GM18498 (cell line): ENCODE data around the gene E2F7.
A peak's percentile ranks its signal among the peaks of the same experiment; 100 is the strongest.

Source experiments
- ATAC-seq: cut with Tn5 transposase; IDR thresholded peaks from one replicate; pipeline ENCODE4 v1.9.1; 2021; ENCODE audit warnings: mild to moderate bottlenecking, moderate library complexity; ENCODE audit not compliant: unreplicated experiment

E2F7 gene

GRCh38 chr12:77019920-77020319 is 45.4 kb downstream of the E2F7 start:
- ATAC-seq = no peak

- ATAC-seq = no peak
These were observed 48.8 kb downstream of the E2F7 start for GRCh38 chr12:77016606-77017005.

- ATAC-seq = no peak
These were observed 52.3 kb downstream of the E2F7 start for GRCh38 chr12:77013091-77013490.

GRCh38 chr12:77010691-77011548 is 54.4 kb downstream of the E2F7 start:
- peak; percentile 95 for ATAC-seq

GRCh38 chr12:77007476-77007875 is 57.9 kb downstream of the E2F7 start:
- no peak for ATAC-seq

GRCh38 chr12:77005611-77006098 is 59.7 kb downstream of the E2F7 start:
- ATAC-seq = no peak

- ATAC-seq = no peak
These were observed 61.5 kb downstream of the E2F7 start for GRCh38 chr12:77003914-77004313.

- ATAC-seq = no peak
These were observed 62.1 kb downstream of the E2F7 start for GRCh38 chr12:77003246-77003645.

- no peak for ATAC-seq
These were observed 63.0 kb downstream of the E2F7 start for GRCh38 chr12:77002382-77002781.

GRCh38 chr12:77001276-77001675 is 64.1 kb downstream of the E2F7 start:
- no peak for ATAC-seq

- no peak for ATAC-seq
These were observed 66.3 kb downstream of the E2F7 start for GRCh38 chr12:76998908-76999556.

GRCh38 chr12:76998386-76998785 is 67.0 kb downstream of the E2F7 start:
- ATAC-seq = no peak

- no peak for ATAC-seq
These were observed 68.2 kb downstream of the E2F7 start for GRCh38 chr12:76997011-76997780.

- no peak for ATAC-seq
These were observed 74.7 kb downstream of the E2F7 start for GRCh38 chr12:76990716-76991115.

GRCh38 chr12:76984566-76984965 is 80.8 kb downstream of the E2F7 start:
- no peak for ATAC-seq

GRCh38 chr12:76983420-76983819 is 81.9 kb downstream of the E2F7 start:
- no peak for ATAC-seq

- no peak for ATAC-seq
These were observed 85.2 kb downstream of the E2F7 start for GRCh38 chr12:76980196-76980595.

GRCh38 chr12:76976777-76977382 is 88.5 kb downstream of the E2F7 start:
- ATAC-seq = no peak
